Epidermal melanocyte (primary cell): ENCODE data around the gene MAGIX.
A peak's percentile ranks its signal among the peaks of the same experiment; 100 is the strongest.

Experiments
- DNase-seq: peaks from one replicate; pipeline ENCODE4 v3.0.0; 2011; ENCODE audit warnings: low spot score; ENCODE audit not compliant: insufficient read length

Gene MAGIX

DNA sequence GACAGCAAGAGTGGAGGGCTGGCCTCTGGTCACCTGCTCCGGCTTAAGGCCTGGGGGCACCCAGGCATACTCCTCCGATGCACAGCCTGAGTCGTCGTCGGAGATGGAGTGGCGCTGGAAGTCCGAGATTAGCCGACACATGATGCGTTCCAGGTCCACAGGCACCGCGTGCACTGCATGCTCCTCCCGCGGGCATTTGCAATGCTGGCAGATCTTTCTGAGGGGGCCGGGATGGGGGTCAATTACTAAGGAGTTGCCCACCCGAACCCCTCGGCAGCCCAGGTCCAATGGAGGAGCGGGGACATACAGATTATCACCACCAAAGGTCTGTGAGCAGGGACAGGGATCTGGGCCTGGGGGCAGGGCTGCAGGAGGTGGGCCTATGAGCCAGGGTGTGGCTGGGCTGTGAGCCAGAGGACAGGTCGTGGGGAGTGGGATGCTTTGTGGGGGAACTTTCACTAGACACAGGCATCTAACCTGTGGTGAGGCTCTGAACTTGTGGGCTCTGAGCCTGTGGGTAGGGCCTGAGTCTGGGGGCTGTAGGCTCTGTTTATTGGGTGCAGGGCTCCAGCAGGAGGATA, 21.2 kb downstream of the MAGIX start:
- DNase-seq, result no peak

DNA sequence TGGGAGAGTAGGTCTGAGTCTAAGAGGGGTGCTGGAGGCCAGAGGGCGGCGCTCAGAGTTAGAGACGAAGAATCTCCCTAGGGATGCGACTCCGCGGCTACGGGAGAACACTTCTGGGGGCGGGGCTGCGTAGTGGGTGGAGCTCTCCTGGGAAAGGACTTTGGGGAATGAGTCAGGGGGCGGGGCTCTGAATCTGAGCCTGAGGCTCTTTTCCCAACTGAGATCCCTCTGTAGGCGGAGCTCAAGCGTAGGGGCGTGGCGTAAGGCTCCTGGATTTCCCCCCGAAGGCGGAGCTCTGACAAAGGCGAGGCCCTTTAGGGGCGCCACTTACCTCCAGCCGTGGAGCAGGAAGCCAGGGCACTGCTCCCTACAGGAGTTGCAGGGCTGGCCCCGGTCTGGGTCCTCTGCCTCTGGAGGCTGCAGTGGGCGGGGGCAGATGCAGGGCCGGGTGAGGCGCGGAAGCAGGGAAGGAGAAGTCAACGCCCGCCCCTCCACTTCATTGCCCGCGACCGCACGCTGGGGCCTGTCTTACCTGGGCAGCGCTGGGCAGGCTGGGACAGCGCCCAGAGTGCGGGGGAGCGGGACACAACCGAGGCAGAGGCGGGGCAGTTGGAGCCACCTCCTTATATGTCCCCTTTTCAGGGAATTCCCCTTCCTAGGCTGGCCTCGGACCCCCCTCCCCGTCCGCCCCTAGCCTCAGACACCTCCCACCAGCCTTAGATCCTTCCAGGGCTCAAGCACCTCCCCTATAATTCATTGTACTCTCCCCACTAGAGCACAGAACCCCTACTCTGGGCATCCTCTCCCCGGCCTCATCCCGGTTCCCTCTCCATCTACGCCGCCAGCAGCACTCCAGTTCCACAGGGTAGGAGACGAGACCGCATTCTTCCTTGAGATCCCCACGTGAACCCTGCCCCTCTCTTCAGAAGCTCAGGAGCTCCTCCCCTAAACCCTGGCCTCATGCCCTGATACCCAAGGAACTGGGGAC, 22.0 kb downstream of the MAGIX start:
- peak; percentile 66 for DNase-seq

DNA sequence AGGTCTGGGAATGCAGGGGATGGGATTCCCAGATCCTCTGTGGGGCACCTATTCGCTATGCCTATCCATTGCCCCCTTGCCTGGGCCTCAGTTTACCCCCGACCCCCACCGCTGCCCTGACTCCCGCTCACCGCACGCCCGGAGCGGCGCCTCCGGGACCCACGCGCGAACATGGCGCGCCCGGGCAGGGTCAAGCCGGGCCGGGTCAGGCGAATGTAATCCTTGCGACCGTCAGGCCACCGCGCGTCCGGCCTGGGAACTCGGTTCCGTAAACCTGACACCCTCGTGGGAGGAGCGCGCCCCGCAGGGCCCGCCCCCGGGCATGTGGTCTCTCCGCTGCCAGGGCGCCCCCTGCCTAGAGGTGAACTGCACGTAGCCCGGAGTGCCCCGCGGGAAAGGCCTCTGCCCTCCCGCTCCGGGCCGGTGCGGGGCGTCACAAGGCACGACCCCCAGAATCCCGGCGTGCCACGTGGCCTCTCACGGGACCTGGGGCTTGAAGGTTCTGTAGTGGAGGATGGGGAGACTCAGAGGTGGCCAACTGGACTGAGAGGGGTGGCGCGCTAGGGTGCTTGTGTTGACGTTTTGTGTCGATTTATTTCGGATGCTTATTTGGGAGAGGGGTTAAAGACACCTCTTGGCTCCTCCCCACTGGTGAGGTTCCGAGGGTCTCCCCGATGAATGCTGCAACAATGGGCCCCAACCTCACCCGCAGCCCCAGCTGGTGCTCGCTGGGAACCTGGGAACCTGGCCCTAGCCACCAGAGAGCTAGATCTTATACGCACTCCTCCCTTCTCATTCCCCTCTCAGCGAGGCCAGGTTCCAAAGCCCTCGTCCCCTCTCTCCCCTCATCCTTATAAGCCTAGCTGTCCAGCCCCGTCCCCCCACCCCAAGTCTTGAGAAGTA, 23.8 kb downstream of the MAGIX start, which contains the start of gene PRICKLE3:
PRICKLE3 (minus strand) TSS at position 249 of the 903 bp plus-strand sequence; CDS start at position 173, 76 bp downstream.
- no peak for DNase-seq

DNA sequence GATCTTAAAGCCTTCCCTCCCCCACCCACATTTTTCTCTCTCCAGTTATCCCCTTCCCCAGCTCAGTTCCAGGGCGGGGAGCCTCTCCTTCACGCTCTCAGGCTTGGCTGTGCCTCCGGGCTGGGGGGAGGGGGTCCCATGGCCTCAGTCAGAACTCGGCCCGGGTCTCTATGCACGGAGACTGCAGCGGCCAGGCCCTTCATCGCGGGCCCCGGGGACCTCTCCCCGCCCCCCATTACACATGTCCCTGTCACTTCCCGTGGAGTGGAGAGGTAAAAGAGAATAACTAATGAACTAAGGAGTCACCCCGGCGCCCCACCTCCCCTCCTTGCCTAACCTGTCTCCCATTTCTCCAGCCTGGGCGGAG, 24.5 kb downstream of the MAGIX start:
- no peak for DNase-seq

DNA sequence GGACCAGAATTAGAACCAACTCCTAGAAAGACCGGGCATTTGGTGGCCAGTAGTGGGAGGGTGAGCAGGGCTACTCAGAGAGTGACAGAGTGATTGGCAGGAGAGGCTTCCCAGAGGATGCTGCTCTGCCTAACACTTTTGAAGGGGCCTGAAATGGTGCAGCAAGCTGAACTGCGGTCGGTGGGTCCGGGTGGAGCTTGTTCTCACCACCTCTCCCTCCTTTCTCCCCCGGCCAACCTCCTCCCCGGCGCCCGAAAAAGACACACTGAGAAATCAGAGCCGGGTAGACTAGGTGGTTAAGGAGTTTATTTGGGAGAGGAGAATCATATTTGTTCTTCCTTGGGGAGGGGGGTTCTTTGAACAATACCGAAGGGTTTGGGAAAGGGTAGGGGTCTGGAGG, 25.0 kb downstream of the MAGIX start:
- DNase-seq, result no peak

DNA sequence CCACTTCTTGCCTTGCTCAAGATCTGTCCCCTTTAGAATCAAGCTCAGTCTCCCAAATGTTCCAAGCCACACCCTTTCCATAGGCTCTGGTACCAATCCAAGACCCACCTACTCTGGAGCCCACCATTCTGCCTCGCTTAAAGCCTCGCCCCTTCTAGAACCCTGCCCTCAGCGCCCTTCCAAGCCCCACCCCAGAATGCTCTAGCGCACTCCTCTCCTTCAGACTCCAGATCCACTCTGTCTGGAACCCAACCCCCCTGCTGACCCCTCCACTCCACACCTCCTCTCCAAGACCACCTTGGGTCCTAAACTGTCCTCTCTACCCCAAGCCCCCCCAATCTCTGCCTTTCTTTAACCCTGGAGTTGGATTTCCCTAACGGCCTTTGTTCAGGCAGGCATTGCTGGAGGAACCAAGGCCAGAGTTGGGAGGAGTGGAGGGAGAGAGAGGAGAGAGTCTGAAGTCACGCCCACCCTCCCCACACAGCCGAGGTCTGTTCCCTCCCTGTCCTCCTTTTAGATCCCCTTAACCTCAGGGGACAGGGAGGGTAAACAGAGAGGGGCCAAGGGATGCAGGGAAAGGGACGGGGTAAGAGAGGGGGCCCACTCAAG, 26.0 kb downstream of the MAGIX start:
- DNase-seq, result no peak

DNA sequence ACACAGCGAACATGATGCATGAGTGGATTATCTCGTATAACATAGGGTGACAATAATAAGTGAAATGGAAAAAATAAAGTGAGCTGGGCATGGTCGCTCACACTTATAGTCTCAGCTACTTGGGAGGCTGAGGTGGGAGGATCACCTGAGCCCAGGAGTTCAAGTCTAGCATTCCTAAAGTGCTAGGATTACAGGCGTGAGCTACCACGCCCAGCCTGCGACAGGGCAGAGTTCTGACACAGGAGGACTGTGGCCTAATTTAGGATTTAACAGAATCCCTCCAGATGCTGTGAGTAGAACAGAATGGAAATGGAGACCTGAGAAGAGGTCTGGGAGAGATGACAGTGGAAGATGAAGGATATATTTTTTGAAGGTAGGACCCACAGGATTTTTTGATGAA, 27.0 kb downstream of the MAGIX start:
- no peak for DNase-seq

DNA sequence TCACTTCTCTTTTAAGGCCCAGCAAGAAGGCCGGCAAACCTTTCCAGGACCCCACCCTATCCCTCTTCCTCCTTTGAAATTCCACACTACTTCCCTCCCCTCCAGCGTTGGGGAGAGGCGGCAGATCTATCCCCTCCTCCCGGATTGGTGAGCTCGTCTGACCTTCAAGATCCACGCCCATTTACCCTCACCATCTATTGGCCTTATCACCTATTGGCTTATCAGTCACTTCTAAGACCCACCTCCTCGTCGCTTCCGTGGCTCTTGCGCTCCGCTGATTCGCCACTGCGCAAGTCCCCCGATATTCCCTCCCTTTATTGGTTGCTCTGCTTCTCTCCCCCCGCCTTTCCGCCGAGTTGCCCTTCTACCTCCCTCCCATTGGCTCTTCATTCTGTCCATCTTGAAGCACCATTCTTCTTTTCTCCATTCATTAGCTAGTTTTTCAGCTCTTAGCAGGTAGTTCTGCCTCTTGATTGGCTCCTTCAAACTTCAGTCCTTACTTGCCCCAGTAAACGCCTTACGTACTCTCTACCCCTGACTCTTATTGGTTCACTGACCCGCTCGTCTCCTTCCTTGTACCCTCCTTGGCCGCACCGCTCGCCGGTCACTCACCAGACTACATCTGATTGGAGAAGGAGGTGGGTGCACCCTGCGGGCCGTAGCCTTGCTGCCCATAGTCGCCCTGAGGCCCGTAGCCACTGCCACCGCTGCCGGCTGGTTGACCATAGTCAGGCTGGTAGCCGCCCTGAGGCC, 28.4 kb downstream of the MAGIX start:
- DNase-seq, result peak; percentile 89

DNA sequence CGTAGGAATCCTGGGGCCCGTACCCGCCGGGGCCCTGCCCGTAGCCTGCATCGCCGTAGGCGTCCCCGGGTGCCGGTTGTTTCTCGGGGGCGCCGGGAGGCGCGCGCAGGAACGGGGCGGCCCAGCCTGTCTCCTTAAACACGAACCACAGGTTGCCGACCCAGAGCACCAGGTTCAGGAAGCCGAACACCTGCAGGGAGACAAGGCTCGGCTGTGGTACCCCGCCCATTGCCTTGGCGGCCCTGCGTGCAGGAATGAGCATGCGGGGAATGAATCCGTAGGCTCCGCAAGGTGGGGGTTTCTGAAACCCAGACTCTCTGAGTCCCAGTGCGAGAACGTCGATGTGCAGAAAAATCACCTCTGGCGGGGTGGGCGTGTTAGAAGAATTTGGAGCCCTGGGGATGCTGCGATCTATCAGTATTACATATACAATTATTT, 29.0 kb downstream of the MAGIX start:
- DNase-seq, result no peak

DNA sequence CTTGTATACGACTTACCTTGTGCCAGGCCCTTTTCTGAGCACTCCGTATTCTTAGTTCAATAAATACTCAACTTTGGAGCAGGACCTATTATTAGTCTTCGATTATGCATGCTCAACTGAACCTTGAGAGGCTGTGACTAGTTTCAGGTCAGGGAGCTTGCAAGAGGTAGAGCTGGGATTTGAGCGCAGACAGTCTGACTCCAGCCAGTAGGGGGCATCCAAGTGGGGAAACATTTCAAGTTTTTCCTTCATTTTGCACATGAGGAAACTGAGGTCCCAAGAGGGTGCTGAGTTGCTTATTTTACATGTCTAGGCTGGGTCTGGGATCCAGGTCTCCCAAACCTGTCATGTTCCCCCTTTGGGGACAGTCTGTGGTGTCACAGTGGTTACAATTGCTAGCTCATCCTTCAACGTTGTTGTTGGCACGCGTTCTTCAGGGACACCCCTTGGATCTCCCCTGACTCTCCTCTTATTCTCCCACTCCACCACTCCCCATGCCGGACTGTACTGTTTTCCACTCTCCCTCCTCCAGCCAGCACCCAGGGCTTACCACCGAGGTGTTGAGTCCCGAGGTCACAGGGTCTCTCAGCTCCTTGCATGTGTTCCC, 30.3 kb downstream of the MAGIX start:
- no peak for DNase-seq

DNA sequence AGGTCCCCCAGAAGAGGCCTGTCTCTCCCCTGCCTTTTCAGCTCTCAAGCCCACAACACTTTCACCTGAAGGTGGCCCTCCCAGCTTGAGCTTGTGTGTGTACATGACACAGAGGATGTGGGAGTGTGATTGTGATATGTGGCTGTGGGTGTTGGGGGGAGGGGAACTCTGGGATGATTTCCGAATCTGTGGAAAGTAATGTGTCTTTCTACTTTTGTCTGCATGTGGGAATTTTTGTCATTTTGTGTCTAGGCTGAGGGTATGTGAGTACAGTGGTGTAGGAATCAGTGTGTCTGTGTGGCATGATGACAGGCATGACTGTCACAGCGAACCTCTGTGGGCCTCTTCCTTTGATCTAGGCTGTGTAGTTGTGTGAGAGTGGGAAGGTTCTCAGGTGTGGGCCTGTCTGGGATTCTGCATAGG, 31.0 kb downstream of the MAGIX start:
- no peak for DNase-seq

DNA sequence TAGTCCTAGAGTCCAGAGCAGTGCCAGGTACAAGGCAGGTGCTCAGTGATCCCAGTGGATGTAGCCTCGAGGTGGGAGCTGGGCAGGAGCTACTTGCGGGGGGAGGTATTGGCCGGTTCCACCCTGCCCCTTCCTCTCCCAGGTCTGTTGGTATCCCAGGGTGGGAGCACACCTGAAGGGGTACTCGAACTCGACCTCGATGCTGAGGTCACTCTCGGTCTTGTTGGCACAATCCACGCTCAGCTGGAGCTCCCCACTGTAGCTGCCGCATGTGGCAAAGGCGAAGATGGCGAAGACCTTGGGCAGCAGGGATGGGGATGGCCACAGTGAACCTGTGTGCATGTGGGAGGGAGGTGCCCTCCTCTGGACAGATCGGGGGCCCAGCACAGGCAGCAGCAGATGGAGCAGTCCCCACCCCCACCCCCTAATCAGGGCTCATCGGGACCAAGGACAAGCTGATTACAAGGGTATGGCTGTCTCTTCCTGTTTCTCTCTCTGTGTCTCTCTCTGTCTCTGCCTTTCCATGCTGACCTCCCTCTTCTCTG, 35.1 kb downstream of the MAGIX start:
- no peak for DNase-seq

DNA sequence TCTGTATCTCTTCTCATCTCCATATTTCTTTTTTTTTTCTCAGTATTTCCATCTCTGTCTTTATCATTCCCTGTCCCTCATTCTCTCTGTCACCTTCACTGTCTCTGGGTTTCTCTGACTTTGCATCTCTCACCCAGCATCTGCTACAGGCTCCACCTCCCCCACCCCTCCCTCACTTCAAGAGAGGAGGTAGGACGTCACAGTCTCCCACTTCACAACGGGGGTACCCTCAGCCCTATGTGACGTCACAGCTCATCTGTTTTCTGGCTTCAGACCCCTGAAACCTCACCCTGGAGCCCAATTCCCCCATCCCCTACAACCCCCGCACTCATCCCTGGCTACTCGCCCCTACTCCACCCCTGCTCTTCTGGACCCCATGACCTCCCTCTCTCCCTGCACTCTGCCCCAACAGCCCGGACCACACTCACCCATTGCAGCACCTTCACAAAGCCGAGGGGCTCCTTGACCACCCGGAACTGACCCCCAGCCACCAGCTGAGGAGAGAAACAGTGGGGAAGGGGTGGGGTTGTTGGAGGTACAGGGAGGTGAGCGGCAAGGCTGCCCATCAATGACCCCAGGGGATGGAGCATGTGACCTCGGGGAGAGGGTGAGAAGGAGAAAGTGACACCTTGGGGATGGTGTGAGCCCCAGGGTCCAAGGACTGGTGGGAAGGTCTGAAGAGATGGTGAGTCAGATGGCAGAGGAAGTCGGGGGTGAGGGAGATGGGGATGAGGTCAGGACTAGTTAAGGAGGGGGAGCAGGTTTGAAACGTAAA, 36.2 kb downstream of the MAGIX start:
- no peak for DNase-seq

DNA sequence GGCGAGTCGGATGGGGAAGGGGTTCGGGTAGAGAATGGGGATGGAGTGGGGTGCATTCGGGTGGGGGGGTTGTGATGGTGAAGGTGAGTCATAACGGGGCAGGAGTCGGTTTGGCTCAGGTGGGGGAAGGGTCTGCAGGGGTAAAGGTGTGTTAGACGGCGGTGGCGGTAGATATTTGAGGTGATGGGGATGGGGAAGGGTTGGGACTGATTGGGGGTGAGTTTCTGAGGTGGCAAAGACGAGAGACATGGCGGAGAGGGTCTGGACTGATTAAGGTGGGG, 36.7 kb downstream of the MAGIX start:
- no peak for DNase-seq

DNA sequence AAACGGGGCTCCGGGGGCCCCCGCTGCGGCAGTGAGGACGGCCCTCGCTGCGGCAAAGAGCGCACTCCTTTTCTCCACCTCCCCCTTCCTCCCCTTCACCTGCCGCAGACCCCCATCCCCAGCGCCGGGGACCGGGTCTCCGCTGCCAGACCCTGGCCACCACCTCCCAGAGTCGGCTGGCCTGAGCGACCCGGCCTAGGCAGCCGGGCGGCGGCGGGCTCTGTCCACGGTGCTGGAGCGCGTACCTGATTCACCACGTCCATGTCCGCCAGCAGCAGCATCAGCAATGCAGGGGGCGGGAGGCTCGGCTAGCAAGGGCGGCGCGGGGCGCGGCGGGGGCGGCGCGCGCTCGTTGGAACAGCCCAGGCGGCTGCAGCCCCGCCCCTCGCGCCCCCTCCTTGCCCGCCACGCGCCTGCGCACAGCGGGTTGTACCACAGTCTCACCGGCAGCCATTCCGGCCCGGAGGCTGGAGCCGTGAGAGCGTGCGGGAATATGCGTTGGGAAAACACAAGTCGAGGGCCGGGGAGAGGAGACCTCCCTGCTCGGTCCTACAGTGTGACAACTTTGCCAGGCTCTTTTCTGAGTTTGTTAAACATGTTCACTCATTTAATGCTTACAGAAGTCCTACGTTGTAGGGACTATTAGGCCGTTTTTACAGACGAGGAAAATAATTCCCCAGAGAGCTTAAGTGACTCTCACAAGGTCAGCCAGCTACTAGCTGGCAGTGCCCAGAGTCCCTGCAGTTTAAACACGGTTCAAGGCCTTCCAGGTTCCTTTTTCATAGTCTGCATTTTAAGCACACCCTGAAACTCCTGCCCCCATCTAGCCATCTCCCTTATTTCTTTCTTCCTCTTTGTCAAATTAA, 37.6 kb downstream of the MAGIX start, which contains the start of gene SYP:
SYP (minus strand) TSS at position 288 of the 866 bp plus-strand sequence; CDS start at position 281, 7 bp downstream.
- DNase-seq, result peak; percentile 76

DNA sequence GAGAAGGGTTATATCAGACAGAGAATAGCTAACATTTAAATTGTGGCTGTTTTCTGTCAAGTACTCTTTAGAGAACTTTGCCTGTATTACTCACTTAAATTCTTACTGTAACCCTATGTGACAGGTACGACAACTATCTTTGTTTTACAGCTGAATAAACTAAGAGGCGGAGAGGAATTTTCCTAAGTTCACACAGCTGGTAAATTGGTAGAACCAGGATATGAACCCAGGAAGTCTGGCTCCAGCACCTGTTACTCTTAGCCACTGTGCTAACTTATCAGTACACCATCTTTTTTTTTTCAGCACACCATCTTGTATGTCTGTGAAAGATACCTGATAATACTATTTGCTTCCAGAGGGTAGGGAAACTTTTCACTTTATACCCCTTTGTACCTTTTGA, 39.5 kb downstream of the MAGIX start:
- no peak for DNase-seq

DNA sequence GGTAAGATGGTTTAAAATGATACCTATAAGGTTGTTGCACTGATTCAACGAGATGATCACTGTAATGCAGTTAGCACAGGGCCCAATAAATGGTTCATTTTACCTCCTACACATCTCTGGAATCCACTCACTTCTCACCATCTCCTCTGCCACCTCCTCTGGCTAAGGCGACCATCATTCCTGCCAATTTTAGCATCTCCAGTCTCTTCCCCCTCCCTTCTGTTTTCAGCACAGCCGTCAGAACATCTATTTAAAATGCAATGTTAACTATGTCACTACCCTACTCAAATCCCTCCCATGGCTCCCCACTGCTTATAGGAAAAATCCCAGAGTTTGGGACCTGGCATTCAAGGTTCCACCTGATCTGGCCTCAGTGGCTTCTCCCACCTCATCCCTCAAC, 41.0 kb downstream of the MAGIX start:
- no peak for DNase-seq

DNA sequence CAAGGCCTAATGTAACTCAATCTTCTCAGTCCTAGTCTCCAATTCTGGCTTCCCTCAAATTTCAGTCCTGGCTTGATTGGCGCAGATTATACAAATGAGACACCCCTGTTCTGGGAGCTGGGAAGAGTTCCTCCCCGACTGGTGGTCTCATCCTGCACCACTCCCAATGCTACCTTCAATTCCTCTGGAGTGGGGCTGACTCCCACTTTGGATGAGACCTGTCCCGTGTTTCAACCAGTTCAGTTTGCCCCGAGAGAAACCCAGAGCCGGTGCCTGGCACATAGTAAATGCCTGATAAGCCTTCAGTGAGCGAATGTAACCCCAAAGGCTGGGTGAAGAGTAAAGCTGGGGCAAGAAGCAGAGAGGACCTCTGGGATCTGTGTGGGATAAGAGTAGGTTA, 41.5 kb downstream of the MAGIX start:
- DNase-seq, result no peak
